Measurements from ENCODE around the gene EGFR.

DNA sequence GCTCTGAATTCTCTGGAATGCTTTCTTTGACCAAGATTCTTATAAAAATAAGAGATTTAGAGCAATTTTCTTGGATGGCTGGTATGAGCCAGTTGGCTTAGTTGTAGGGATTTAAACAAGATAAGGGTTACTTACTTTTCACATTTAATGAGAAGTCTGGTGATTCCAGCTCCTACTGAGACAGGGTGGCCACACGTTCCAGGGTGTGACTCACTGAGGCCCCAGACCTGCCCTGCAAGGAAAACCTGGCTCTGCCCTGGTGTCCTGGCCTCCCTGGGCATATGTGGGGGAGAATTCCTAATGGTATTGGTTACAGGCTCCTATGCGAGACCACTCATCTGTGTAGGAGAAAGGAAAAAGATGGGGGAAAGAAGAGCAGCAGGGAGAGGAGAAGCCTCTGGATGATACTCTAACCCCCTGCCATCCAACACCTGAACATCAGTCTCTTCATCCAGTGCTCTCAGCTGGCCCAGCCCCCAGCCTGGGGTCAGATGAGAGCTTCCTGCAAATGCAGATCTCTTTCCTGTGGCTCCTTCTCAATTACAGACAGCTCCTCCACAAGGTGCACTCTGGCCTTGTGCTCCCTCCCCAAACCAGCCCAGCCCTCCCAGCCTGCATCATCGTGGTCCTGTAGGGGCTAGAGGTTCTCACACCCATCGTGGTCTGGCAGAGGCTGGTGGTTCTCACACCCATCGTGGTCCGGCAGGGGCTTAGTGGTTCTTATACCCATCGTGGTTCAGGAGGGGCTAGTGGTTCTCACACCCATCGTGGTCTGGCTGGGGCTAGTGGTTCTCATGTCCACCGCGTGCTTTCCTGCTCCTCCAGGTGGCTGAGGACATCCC is 139.9 kb downstream of the EGFR start:
- TF ChIP-seq, protein P1, sequence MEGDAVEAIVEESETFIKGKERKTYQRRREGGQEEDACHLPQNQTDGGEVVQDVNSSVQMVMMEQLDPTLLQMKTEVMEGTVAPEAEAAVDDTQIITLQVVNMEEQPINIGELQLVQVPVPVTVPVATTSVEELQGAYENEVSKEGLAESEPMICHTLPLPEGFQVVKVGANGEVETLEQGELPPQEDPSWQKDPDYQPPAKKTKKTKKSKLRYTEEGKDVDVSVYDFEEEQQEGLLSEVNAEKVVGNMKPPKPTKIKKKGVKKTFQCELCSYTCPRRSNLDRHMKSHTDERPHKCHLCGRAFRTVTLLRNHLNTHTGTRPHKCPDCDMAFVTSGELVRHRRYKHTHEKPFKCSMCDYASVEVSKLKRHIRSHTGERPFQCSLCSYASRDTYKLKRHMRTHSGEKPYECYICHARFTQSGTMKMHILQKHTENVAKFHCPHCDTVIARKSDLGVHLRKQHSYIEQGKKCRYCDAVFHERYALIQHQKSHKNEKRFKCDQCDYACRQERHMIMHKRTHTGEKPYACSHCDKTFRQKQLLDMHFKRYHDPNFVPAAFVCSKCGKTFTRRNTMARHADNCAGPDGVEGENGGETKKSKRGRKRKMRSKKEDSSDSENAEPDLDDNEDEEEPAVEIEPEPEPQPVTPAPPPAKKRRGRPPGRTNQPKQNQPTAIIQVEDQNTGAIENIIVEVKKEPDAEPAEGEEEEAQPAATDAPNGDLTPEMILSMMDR (IDR thresholded peaks at IDR 0.05; ENCODE audit: low read depth, low read length, poor library complexity, severe bottlenecking) = no peak
- no peak for TF ChIP-seq EZH2phosphoT487 (IDR thresholded peaks at IDR 0.05; ENCODE audit: borderline replicate concordance, low read length)
